Stimulated activated CD4-positive, alpha-beta T cell treated with anti-CD3 and anti-CD28 coated beads, Interleukin-2, amount 100 ng/mL, for 24 hours (primary cell): Measurements from ENCODE around the gene NACAD.
A peak's percentile ranks its signal among the peaks of the same experiment; 100 is the strongest.
"Not testable (repeated sequence)": the region's sequence is repeated elsewhere in the genome, so short reads cannot be mapped to it uniquely, and the experiment has no call there.

ENCODE experiments used
- DNase-seq, 2 donors: peaks; one replicate each; pipeline ENCODE4 v3.0.0-alpha.2; 2020

Gene NACAD

DNA sequence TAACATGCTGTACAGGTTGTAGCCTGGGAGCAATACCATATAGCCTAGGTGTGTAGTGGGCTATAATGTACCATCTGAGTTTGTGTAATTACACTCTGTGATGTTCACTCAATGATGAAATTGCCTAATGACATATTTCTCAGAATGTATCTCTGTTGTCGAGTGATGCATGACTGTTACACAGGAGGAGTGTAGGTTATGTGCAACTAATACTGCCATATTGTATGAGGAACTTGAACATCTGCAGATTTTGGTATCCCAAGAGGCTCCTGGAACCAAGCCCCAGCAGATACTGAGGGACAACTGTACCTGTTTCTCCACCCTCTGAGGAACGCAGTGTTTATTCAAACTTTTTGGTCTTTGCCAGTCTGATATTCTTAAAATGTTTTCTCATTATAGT is 38.6 kb downstream of the NACAD start:
- no peak for DNase-seq

DNA sequence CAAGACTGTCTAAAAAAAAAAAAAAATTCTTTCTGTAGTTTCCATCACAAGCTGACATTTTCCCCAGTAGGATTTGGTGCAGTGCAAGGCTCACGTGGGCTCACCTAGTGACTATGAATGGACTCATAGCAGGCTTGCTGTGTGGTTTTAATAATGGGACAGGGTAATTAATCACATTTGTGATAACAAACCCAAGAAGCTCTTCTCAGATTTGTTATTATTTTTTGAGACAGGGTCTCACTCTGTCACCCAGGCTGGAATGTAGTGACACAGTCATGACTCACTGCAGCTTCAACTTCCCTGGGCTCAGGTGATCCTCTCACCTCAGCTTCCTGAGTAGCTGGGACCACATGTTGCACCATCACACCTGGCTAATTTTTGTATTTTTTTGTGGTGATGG is 40.0 kb downstream of the NACAD start:
- DNase-seq: no peak

DNA sequence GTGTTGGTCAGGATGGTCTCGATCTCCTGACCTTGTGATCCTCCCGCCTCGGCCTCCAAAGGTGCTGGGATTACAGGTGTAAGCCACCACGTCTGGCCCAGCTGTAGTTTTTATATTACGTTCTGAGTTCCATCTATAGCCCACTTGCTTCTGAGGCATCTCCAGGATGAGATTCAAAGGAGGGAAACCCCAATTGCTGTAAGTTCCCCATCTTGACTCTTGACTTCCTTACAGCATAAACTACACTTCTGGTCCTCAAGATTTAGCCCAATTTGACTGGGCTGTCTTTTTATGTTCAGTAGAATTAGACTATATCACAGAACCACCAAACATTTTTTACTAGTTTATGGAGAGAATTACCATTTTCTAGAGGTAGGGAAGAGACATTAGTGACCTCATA is 44.4 kb downstream of the NACAD start:
- no peak for DNase-seq

DNA sequence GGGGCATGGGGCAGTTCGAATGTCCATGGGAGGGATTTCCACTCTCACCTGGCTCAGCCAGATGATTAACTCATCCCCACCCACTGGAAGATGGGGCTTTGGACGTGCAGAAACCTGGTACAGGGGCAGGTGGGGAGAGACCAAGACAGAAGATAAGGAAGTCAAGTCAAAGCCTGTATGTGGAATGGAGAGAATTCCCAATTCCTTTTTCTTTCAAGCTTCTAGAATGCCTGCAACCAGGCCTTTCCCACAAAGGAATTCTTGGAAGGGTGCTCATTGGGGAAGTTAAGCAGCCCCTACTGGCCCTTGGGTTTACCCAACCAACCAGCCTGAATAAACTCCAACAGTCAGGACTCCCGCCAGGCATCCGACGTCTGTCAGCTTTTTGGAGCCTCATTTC is 49.7 kb downstream of the NACAD start:
- no peak for DNase-seq

DNA sequence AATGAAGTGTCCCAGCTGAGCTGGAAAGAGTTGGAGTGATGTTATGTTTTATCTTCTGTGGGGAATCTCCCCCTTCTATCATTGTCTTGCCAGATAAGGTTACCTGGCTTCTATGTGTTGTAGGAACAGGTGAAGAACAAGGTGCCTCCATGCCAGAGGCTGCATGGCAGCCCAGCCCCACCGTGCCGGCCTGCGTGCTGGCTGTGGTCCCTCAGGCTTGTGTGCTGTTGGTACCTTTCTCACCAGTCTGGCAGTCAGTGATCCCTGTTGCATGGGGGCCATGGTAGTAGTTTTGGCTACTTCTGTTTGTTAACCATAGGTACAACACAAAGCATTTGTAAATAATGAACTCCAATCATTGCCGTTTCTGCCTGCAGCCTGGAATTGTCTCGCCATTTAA is 50.9 kb downstream of the NACAD start:
- no peak for DNase-seq

DNA sequence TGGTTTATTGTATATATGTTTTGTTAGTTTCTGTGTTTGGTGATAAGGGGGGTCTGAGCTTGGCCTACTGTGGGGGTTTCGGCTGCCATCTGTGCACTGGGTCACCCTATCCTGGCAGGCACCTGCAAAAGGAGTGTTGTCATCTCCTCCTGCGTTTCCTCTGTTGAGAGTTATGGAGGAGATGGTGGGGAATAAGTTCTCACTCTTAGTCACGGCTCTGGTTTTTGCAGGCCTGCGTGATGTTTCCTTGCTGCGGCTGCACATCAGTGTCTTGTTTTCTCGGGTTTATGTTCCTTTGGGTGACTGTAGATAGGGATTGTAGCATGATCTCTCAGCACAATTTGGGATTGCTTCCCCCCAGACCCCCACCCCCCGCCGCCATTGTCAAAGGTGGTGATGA is 52.0 kb downstream of the NACAD start:
- DNase-seq: peak; percentile 35 to 36

DNA sequence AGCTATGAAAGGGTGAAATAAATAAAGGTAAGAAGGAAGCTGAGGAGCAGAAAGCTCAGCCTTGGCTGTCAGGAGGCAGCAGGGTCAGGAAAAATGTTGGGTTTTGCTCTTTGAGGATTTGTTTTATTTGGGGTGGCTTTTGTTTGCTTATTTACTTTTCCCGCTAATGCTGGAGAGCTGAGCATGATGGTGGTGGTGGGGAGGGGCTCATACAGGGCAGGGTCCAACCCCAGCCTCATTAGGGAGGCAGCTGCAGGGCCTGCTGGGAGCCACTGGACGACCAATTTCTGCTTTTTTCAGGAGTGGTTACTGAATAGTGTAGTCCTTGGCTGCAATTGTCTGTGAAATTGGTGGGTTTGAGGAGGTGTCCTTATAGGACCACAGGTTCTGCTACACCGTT is 52.5 kb downstream of the NACAD start:
- no peak for DNase-seq

DNA sequence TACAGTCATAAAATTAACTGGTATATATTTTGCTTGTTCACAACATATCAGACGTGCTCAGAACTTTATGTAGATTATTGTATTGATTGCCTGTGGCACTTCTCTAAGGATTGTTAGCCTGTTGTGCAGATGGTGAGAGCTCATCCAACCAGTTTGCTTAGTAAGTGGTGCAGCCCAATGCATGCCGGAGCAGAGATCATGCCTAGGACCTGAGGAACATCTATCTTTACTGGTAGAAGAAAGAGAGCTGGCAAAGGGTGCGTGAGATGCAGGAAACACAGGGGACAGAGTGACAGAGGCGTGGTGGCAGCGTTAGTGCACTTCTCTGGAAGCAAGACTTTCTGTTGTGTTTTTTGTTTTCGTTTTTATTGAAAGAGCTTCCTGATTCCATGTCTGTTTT is 52.9 kb downstream of the NACAD start:
- DNase-seq: peak in 1 of 2 donors; percentile 34

DNA sequence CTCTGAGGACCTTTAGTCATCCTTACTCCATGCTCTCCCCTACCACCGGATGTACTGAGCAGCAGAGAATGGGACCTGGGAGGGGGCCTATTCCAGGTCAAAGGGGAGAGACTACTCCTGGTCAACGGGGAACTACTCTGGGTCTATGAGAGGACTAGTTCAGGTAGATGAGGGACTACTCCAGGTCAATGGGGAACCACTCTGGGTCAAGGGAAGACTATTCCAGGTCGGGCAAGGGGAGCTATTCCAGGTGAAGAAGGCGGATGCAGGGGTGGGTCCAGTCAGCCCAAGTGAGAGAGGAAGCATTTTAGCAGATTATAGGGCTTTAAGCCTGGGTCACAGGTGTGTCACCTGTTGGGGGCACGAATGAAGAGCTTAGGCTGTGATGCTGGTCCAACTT is 53.4 kb downstream of the NACAD start:
- DNase-seq: no peak

DNA sequence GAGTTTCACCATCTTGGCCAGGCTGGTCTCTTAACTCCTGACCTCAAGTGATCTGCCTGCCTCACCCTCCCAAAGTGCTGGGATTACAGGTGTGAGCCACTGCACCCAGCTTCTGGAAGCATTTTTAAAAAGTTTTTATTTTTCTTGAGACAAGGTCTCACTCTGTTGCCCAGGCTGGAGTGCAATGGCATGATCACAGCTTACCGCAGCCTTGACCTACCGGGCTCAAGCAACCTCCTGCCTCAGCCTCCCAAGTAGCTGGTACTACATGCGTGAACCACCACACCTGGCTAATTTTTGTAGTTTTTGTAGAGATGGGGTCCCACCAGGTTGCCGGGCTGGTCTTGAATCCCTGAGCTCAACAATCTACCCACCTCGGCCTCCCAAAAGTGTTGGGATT is 54.1 kb downstream of the NACAD start:
- DNase-seq: not testable (repeated sequence)

DNA sequence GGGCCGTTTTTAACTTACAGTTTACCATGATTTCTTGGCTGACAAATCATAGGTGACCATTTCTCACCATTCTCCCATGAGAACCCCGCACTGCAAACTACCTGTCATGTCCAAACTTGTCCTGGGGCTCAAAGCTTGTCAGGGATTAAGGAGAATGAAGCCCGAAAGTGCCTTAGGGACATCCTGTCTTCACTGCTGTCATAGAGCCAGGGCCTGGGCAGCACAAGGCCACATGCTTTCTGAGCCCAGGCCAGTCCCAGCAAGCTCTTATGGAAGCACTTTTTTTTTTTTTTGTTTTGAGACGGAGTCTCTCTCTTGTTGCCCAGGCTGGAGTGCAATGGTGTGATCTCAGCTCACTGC is 54.9 kb downstream of the NACAD start:
- no peak for DNase-seq

DNA sequence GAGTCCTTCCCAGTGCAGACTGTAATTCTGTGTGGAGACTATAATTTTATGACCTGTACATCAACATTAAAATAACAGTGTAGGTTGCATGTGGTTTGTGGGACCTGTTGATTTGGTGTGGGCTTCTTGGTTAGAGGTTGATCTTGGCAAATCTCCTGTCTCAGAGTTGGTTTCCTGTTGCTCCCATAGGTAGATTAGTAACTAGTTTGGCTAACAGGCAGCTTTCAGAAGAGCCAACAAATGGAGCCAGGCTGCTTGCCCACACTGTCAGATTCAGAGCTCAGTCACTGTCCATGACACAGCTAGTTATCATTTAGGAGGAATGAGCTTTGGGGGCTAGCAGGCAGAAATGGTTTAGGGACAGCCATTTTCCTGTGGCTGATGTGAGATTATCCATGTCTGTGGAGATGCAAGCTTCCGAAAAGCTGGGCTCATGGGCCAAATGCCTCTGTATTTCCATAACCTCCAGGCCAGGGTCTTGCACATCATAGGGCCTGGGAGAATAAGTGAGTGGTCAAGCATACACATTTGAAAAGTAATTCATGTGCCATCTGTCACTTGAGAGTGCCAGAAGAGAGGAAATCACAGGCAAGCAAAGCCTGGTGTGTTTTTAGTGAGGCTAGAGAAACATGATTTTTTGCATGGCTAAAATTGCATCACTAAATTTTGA is 55.4 kb downstream of the NACAD start:
- no peak for DNase-seq

DNA sequence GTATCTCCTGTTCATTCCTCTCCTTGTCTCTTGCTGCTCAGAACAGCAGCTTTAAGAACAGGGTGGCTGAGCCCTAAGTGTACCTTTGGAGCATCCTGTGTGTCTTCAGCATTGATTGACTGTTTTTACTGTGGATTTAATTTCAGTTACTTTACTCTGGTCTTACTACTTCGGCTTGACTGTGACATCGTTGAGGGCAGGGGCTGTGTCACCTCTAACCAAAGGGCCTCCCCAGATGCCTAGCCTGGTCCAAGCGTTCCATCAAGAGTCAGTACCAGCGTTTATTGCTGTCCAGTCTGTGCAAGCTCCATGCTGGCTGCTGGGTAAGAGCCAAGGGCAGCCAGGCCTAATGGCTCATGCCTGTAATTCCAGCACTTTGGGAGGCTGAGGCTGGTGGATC is 56.3 kb downstream of the NACAD start:
- no peak for DNase-seq

DNA sequence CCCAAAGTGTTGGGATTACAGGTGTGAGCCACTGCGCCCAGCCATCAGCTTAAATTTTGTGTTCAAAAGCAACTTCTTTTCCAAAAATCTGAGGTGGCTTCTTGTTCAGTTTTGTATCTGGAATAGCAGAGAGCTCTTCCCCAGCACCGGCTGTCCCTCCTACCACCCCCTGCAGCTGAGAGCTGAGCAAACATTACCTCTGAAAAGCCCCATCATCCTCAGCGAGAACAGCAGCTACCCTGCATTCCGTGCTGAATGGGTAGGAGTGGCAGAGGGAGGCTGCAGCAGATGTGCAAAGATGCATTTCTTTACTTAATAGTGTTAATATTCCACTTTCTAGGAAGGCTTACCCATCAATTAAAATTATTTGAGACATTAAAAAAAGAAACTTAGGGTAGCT is 56.9 kb downstream of the NACAD start:
- no peak for DNase-seq
